Upper lobe of right lung (tissue), 1 donor: ENCODE measurements around the gene SPINK7. TPM values are rescaled to one million over a fixed set of nuclear protein-coding genes. Genes with fewer than 3 reads are reported as not detected.
"Not testable (repeated sequence)": the region's sequence is repeated elsewhere in the genome, so short reads cannot be mapped to it uniquely, and the experiment has no call there.

Experiments used
- ATAC-seq: fragments of 200-7000 bp; cut with Tn5 transposase; one replicate; pipeline ENCODE4 v1.9.1; 2020; ENCODE audit warnings: mild to moderate bottlenecking, moderate library complexity
- DNase-seq: peaks from one replicate; pipeline ENCODE4 v3.0.0-alpha.2; 2020
- H3K27ac ChIP-seq: fragments of 200-600 bp; one replicate; pipeline ENCODE4 v1.8.0; 2022
- H3K27me3 ChIP-seq: fragments of 200-600 bp; one replicate; pipeline ENCODE4 v1.8.0; 2022; ENCODE audit warnings: mild to moderate bottlenecking
- H3K36me3 ChIP-seq: fragments of 200-600 bp; one replicate; pipeline ENCODE4 v1.8.0; 2022
- H3K4me1 ChIP-seq: fragments of 200-600 bp; one replicate; pipeline ENCODE4 v1.8.0; 2022
- H3K4me3 ChIP-seq: fragments of 200-600 bp; one replicate; pipeline ENCODE4 v1.8.0; 2022; ENCODE audit warnings: mild to moderate bottlenecking
- H3K9me3 ChIP-seq: fragments of 200-600 bp; one replicate; pipeline ENCODE4 v1.8.0; 2022
- CTCF ChIP-seq: fragments of 200-600 bp; IDR thresholded peaks from one replicate; pipeline ENCODE4 v1.8.0; 2022; ENCODE audit warnings: antibody characterized with exemption
- intact Hi-C: fragments of 100-400 bp; cut with DNase I; formaldehyde crosslinking; loops from one replicate; pipeline ENCODE4 v1.11.0; 2022
- total RNA-seq: library from RNA; stranded (reverse); fragmentation: NEBNext Ultra II Directional; extraction: Animal tissue kit (Norgen Biotek cat#: 25700); gene quantifications from one replicate; pipeline ENCODE4 v1.2.1, GENCODE V29; 2021
- donor health status: DM: no; HTN: yes; CAD: no; lungs with severe emphysema.

The SPINK7 gene
- total RNA-seq, 1 donor from 2014 or later = not detected

GRCh38 chr5:148314731-148315130 lies 2.5 kb downstream of the SPINK7 start:
- Histone ChIP-seq H3K27ac (no peak overlapping the region), H3K36me3 (no peaks in the 10 kb centered on the region), H3K27me3 (no peaks in the 10 kb centered on the region), H3K4me3 (no peak overlapping the region), H3K4me1 (no peaks in the 10 kb centered on the region), H3K9me3 (no peaks in the 10 kb centered on the region)
- ATAC-seq (no peak), DNase-seq (no peak)
- intact Hi-C loops = no loop called here
- TF ChIP-seq CTCF = no peak

DNA sequence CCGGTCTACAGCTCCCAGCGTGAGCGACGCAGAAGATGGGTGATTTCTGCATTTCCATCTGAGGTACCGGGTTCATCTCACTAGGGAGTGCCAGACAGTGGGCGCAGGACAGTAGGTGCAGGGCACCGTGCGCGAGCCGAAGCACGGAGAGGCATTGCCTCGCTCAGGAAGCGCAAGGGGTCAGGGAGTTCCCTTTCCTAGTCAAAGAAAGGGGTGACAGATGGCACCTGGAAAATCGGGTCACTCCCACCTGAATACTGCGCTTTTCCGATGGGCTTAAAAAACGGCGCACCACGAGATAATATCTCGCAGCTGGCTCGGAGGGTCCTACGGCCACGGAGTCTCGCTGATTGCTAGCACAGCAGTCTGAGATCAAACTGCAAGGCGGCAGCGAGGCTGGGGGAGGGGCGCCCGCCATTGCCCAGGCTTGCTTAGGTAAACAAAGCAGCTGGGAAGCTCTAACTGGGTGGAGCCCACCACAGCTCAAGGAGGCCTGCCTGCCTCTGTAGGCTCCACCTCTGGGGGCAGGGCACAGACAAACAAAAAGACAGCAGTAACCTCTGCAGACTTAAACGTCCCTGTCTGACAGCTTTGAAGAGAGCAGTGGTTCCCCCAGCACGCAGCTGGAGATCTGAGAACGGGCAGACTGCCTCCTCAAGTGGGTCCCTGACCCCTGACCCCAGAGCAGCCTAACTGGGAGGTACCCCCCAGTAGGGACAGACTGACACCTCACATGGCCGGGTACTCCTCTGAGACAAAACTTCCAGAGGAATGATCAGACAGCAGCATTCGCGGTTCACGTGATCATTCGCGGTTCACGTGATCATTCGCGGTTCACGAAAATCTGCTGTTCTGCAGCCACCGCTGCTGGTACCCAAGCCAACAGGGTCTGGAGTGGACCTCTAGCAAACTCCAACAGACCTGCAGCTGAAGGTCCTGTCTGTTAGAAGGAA lies 8.1 kb downstream of the SPINK7 start:
- H3K27me3 ChIP-seq, intact Hi-C loops, H3K27ac ChIP-seq, H3K9me3 ChIP-seq, H3K4me1 ChIP-seq, ATAC-seq, H3K36me3 ChIP-seq, DNase-seq: not testable (repeated sequence)
- peak overlapping the region; percentile 31 for H3K4me3 ChIP-seq

- Histone ChIP-seq H3K4me3 (no peak overlapping the region), H3K36me3 (no peaks in the 10 kb centered on the region), H3K27ac (no peak overlapping the region), H3K4me1 (no peaks in the 10 kb centered on the region), H3K27me3 (no peaks in the 10 kb centered on the region), H3K9me3 (no peaks in the 10 kb centered on the region)
- DNase-seq (no peak), ATAC-seq (no peak)
- intact Hi-C loops = no loop called here
- TF ChIP-seq CTCF = no peak
Observed at GRCh38 chr5:148333262-148333849, 21.1 kb downstream of the SPINK7 start.

DNA sequence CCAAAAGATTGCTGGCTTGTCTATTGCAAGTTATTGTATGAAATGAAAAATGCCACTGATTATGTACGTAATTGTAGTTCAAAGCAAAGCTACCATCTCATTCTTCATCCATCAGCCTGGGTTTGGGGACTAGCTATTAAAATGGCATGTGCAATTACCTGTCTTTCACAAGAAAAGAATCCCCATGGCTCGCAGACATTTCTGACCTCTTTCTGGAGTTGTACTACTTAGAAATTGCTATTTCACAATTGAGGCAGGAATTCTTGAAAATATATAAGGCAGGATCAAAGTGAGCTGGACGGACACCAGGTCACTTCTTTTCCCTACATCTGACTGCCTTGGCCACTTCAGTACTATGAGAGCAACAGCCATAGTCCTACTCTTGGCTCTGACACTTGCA lies 23.0 kb downstream of the SPINK7 start, which contains the start of gene SPINK9:
Gene SPINK9, plus strand, starts transcription at position 301 of the 400 bp plus-strand sequence. Its CDS starts 55 bp downstream, at position 356.
- H3K4me3 ChIP-seq = no peak within 1 kb of the TSS
- DNase-seq (no peak), ATAC-seq (no peak)
- H3K27ac ChIP-seq = no peak within 1 kb of the TSS
- intact Hi-C loops = no loop called here
- no peaks in the 10 kb centered on the region for H3K9me3 ChIP-seq
- no peaks in the 10 kb centered on the region for H3K36me3 ChIP-seq
- no peak for TF ChIP-seq CTCF
- no peaks in the 10 kb centered on the region for H3K4me1 ChIP-seq
- H3K27me3 ChIP-seq = no peaks in the 10 kb centered on the region

- Histone ChIP-seq H3K9me3 (no peaks in the 10 kb centered on the region), H3K36me3 (no peaks in the 10 kb centered on the region), H3K4me3 (no peak overlapping the region), H3K27me3 (no peaks in the 10 kb centered on the region), H3K27ac (no peak overlapping the region), H3K4me1 (no peaks in the 10 kb centered on the region)
- TF ChIP-seq CTCF = no peak
- peak; percentile 30 for ATAC-seq
- no peak for DNase-seq
- intact Hi-C loops = no loop called here
Observed at GRCh38 chr5:148336704-148337435, 24.6 kb downstream of the SPINK7 start.
